NCI-H510A treated with DMSO at 0.1 percent for 48 hours (cell line): Measurements from ENCODE around the gene FOXA1.

Source experiments
- DNase-seq: peaks from one replicate; lab custom pipeline; 2025; lab: John Stamatoyannopoulos, UW

Gene FOXA1

GRCh38 chr14:37594971-37595808 lies at the start of gene FOXA1, which contains the start of gene TTC6:
TSS of gene FOXA1 (minus strand) at chr14:37595249. CDS start at chr14:37594972, 277 bp downstream.
TSS of gene TTC6 (plus strand) at chr14:37595629. CDS start at chr14:37622065, 26,436 bp downstream.
- peak; percentile 87 for DNase-seq

DNA sequence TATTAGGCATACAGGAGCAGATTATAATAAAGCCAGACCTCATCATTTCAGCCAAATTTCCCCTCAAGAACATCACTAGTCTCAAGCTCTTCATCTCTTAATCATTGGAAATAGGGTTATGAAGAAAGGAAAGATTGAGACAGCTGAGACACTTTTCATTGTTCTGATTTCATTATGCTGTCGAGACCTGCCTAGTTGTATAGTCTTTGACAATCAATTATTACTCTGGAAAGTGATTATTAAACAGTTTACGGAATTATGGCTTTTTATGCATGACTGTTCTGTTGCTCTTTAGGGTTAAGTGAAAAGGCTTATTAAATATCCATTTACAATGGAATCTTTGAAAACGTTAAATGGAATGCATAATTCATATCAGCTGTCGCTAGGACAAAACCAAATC lies 48.7 kb upstream of the FOXA1 start:
- DNase-seq, result no peak

DNA sequence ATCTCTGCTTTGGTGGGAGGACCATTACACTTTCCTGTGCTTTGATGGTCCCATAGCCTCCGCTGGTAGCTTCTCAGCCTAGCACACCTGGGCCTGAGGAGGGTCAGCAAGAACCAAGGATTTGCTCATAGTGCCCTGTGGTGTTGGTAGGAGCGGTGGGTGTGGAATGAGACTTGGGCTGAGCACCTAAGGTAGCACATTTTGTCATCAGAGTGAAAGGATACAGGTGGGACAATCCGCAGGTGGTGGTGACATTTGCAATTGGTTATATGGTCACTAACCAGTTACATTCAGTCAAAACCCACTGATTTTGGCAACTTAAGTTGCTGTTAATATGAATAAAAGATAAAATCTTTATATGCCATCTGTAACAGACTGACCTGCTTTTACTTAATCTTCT lies 47.1 kb upstream of the FOXA1 start:
- DNase-seq, result no peak

DNA sequence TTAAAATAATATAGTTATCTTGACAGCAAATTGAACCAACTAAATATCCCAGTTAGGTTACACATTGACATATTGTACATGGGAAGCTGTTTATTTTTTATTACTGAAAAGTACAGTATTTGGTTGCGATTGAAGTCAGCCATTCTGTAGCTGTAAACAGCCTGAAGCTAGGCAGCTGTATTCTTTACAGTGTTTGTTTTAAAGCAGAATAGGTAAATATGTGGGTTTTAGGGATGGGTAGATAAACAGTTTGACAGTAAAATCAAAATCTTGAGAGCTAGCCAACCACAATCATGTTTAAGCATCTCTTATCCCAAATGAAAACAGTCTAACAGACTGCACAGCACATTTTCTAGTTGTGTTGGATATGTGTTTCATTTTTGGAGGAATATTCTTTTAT lies 46.1 kb upstream of the FOXA1 start:
- DNase-seq, result no peak

- DNase-seq, result no peak
Measured at GRCh38 chr14:37638599-37638998, 43.5 kb upstream of the FOXA1 start.

DNA sequence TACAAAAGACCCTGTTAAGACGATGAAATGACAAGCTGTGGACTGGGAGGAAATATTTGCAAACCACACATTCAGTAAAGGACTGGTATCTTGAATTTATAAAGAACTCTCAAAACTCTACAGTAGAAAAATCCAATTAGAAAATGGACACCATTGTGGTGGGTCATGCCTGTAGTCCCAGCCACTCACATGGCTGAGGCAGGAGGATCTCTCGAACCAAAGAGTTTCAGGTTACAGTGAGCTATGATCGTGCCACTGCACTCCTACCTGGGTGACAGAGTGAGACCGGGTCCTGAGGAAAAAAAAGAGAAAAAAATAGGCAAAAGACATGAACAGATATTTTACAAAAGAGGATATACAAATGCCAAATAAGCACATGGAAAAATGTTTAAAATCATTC lies 42.3 kb upstream of the FOXA1 start:
- DNase-seq, result peak; percentile 14

- DNase-seq, result no peak
Measured at GRCh38 chr14:37625597-37626595, 30.8 kb upstream of the FOXA1 start.

GRCh38 chr14:37623971-37624370 lies 28.9 kb upstream of the FOXA1 start:
- DNase-seq, result no peak

DNA sequence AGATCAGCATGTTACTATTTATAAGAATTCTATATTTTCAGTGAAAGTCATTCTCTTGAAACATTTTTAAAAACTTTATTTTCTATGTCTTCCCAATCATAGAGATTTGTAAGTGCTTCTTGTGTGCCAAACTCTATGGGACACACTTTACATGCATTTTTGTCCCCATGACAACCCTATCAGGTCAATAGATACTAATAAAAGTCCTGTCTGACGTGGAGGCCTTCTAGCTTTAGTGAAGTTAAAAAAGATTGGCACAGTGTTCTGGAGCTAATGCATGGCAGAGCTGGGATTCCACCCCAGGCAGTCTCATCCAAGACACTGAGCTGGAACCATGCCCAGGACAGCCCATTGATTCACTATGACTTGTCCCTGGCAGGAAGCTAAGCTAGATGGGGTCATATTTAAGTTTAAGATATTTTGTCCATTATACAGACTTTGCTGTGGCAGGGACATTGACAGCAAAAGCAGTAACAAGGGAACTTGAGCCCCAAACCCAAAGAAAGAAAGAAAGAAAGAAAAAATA lies 28.4 kb upstream of the FOXA1 start:
- no peak for DNase-seq

GRCh38 chr14:37622231-37622923 lies 27.3 kb upstream of the FOXA1 start:
- DNase-seq, result no peak

DNA sequence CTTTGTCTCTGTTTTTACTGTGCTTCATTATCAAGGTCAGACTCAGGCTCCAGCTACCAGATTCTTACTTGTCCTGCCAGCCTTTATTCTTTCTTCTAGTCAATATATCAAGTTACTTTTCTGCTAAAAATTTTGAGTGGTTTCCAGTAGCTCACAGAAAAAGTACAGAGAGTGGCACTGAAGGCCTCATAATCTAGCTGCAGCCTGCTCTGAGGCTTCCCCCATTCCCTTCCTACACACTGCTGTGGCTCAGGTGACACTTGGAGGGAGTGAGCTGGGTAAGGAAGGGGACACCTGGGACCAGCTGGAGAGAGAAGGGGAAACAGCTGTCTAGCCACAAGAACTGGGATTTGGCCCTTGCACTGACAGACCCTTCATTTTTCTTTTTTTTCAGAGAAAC lies 25.8 kb upstream of the FOXA1 start:
- DNase-seq, result no peak

DNA sequence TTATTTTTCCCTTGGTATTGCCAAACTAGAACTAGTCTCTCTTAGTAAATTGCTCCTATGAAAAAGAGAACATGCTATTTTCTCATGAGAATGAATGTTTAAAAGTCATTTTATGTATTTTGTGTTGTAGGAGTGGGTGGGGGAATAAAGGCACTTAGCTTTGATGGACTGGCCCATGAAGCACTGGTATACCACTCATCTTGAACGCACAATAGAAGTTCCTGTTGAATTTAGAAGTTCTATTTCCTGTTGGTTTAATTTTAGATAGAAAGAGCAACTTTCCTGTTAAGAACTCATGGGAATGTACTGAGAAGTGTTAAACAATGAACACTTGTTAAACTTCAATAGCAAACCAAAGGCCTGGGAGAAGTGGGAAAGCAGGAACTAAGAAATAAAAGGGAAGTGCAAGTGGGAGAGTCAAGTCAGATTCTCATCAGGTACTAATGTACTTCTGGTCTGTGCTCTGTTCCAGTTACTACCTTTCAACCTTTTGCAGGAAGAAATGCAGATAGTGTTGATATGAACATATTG lies 23.5 kb upstream of the FOXA1 start:
- DNase-seq, result no peak

GRCh38 chr14:37617864-37618365 lies 22.9 kb upstream of the FOXA1 start:
- no peak for DNase-seq

DNA sequence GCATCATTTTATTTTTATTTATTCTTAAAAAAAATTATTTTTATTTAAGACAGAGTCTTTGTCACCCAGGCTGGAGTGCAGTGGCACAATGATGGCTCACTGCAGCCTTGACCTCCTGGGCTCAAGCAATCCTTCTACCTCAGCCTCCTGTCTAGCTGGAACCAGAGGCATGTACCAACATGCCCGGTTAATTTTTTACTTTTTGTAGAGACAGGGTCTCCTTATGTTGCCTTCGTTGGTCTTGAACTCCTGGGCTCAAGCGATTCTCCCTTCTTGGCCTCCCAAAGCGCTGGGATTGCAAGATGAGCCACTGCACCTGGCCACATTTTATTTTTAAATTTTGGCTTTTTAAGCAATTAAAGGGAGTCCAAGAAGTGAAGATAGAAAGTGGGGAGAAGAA lies 21.8 kb upstream of the FOXA1 start:
- DNase-seq, result no peak

DNA sequence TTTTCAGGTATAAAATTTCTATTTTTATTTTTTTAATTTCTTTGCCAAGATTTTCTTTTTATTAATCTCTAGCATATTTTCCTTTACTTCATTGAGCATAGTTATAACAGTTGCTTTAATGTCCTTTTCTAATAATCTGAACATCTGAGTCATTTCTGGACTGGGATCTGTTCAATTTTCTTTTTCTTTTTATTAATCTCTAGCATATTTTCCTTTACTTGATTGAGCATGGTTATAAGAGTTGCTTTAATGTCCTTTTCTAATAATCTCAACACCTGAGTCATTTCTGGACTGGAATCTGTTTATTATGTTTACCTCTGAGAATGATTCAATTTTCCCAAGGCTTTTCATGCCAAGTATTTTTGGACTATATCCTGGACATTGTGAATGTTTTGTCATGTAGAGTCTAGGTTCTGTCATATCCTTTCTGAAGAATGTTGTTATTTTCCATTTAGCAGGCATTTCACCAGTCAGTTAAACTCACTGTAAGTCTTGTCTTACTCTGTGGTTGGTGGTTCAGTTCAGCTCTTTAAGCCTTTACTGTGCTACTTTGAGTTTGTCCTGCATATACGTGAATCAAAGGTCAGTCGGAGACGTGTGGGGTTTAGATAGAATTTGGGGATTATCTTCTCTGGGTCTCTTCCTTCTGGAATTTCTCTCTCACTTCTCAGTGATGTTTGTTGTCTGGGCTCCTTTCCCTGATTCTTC lies 20.7 kb upstream of the FOXA1 start:
- DNase-seq, result no peak

DNA sequence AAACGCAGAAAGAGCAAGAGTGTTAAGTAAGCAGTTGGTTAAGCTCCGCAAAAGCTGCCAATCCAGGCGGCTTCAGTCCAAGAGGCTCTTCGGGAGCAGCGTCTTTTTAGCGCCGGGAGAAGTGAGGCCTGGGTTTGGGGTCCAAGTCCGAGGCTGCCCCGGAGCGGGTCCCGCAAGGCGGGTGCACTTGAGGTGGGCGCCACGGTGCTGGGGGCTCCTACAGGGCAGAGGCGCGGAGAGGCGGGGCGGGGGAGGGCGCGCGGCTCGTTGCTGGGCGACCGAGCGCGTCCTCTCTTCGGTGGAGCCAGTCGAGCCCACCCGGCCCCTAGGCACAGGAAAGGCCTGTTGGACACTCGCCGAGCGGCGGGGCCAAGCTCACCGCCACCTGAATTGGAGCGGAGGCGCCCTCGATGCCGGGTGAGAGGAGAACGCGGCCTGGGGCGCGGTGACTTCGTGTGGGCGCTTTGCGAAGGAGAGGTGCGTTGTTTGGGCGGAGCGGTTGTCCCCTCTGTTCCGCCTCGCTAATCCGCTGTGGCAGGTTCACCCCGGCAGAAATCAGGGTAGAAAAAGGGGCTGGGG lies 16.0 kb upstream of the FOXA1 start:
- DNase-seq, result no peak

- no peak for DNase-seq
Measured at GRCh38 chr14:37608649-37609048, 13.6 kb upstream of the FOXA1 start.

DNA sequence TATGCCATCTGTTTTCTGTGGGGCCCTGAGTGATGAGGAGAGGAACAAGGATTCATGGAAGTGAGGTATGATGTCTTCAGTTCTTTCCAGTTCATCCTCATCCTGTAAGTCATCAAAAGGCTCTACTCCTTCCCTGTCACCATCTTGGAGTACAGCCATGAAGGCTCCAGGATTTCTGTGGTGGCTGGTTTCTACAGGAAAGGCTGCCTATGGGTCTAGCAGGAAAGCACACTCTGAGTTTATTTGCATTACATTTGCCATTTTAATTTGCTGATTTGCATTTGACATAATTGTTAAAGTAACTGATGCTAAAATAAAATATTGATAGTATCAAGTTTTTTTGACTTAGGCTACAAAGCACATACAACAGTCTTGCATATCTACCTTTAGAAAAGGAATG lies 11.6 kb upstream of the FOXA1 start:
- DNase-seq, result no peak

DNA sequence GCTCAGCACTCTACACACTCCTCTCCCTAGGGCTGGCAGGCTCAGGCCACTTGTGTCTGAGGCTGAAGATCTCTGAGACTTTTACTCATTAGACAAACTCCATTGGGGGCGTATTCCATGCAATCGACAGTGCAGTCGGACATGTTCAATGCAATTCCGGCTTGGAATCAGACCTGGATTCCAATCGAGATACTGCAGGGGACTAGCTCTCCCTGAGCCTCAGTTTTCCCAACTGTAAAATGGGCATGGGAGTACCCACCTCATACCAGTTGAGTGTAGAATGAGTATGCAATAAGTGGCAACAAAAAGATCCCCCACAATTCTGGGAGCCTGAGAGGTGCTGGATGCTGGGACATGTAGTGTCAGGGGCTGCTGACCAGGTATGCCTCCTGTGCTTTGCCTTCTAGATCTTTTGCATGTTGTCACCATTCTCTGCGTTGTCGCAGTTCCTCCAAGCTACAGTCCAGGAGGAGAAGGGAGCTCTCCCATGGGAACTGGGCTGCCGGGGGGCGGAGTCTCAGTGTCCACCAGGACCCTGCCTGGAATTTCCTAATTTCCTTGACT lies 8.7 kb upstream of the FOXA1 start:
- no peak for DNase-seq
